T-helper 1 cell (primary cell): ENCODE measurements around the gene RERE.

ENCODE experiments used
- DNase-seq, 5 donors: peaks; one replicate each; pipeline ENCODE4 v3.0.0-alpha.2; 2012 to 2020

RERE gene

DNA sequence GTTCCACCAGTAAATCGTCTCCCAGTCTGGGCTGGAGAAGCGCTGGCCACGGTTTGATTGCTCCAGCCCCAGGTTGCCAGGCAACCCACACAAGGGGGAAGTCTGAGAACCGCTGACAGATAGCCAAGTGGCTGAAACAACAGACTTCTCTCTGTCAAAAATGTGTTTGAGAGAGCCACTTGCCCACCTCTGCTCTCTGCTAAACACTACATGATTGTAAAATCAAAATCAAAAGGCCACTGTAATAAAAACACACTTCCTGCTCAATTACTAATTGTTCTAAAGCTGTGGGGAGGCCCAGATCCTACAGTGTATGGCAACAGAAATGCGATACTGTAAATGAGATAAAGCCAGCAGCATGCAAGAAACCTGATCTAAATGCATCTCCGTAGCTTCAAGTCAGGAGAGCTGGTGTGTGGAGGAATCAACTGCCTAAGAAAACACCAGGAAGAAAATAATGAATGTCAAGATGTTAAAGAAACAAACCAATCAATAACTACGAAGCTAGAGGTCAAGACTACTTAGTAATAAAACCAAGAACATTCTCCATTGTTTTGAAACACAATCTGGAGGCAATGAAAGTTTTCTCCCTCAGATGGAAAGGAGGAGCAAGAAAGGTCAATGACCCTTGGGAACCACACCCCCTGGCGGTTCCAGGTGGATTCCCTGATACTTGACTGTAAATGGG lies 378.3 kb downstream of the RERE start:
- DNase-seq, result no peak

DNA sequence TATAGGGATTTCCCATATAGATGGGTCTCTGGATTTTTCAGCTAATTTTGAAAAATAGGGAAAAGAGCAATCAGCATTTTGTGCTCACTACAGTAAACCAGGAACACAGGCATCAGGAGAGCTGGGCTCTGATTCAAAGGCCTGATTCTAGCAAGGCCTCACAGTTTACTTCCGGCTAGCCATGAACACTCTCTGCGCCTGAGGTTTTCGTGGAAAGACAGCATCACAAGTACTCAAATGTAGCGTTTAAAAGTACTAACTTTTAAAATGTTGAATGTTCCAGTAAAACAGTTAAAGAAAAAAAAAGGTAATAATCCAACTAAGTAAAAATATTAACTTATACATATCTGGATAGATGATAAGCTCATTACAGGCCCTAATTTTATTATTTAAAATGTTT lies 379.0 kb downstream of the RERE start:
- no peak for DNase-seq

DNA sequence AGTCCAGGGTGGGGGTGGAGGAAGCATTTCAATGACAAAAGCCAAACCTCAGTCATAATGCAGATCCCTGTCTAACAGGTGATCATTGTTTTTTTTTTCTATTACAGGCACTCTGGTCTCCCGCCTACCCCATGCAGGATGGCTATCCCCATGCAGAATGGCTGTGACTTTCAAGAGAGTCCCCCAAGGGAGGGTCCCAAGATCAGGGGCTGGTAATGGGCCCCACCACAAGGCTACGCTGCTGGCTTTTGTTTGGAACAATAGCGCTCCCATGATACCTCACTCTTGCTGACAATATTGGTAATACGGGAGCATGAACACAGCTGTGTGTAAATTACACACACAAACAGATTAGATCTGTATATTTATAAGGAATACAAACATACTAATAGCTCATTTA lies 380.1 kb downstream of the RERE start:
- DNase-seq, result no peak

DNA sequence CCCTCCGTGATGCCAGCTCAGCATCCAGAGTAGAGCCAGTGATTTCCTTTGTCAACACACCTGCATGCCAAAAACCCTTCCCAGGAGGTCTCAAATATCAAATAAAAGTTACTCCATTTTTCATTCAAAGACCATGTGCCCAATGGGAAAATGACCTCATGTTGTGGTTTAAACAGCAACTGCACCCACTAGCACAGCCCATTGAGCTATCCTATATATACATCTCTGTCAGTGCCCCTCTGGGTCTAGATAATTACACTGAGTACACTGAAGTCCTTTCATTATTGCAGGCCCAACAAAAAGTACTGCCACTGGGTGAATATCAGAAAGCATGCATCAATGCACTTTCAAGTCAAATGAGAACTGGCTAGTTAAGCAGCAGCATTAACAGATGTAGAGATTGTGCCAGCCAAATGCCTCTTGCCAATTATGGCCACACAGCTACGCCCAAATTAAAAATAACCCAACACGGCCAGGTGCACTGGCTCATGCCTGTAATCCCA lies 381.8 kb downstream of the RERE start:
- DNase-seq, result no peak

DNA sequence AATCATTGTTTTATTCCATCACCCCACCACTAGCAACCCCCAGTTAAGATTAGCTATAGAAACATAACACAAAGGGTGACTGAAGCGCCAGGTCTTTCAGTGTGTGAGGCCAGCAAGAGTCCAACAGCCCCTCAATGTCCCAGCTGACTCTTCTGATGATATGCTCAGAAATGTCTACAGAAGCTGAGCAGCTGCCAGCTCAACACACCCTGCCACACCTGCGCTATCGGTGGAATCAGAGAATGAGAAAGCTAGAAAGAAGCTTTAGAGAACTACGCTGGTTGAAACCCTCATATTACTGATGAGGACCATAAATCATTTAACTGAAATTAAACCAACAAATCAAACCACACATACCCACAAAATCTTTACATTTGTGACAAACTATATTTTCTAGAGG lies 383.3 kb downstream of the RERE start:
- DNase-seq, result no peak

DNA sequence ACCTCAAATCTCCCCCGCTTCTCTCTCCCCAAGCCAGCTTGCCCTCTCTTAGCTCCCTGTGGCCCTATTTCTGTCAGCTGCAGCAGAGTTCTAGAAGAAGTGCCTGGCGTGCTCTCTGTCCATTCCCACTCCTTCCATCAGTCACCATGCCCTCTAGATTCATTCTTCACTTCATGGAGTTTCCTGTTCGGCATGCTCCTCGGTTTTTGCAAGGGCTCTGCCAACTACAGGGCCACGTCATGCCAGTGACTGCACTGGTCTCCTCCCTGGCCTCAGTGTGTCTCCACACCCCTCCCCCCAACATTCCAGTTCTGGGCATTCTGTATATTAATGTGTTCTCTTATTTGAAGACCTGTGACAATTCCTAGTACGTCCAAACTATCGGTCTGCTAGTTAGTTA lies 385.7 kb downstream of the RERE start:
- no peak for DNase-seq

DNA sequence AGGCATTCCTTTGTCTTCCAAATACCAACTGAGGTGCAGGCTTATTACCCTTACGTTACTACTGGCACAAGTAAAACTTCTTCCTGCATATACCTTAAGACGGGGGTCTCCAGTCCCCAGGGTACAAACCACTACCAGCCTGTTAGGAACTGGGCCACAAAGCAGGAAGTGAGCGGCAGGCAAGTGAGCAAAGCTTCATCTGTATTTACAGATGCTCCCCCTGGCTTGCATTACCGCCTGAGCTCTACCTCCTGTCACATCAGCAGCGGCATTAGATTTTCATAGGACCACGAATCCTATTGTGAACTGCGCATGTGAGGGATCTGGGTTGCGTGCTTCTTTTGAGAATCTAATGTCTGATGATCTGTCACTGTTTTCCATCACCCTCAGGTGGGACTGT lies 386.4 kb downstream of the RERE start:
- peak in 4 of 5 donors; percentile 8 to 37 (median 24) for DNase-seq

DNA sequence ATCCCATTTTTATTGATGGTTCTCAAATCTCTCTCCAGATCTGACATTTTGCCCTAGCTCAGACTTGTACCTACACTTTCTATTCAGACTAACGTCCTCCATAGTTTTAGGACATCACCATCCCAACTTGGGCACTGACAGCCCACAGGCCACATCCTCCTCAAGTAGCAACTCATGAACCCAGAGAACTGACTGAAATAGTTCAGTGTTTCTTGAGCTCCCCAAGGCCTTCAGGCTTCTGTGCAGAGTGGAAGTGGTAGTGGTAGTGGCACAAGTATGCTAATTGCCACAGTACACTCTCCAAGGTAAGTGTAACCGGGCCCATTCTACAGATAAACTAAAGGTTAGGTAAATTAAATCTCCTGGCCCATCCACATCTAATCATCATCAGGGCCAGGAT lies 387.0 kb downstream of the RERE start:
- peak in 1 of 5 donors; percentile 68 for DNase-seq

DNA sequence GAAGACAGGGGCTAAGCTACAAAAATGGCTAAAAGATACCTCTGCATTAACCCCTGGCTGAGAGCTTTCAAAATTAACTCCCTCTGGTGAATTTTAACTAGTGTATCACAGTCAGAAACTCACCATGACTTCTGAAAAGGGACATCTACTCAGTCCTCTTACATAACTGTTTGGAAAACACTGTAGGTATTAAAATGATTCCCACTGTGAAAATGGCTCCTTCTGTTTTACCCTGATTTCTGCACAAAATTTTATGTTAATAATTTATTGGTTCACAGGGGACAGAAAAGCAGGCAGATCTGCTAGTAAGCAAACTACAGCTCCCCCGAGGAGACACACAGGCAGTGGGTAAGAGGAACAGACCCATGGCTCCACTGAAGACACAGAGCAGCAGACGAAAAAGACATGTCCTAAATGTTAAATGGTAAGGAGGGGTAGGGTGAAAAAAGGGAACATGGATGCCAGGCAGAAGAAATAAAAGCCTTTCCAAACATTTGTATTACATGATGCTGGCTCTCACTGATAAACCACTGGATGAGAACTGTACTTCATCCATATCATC lies 387.8 kb downstream of the RERE start:
- DNase-seq, result no peak

DNA sequence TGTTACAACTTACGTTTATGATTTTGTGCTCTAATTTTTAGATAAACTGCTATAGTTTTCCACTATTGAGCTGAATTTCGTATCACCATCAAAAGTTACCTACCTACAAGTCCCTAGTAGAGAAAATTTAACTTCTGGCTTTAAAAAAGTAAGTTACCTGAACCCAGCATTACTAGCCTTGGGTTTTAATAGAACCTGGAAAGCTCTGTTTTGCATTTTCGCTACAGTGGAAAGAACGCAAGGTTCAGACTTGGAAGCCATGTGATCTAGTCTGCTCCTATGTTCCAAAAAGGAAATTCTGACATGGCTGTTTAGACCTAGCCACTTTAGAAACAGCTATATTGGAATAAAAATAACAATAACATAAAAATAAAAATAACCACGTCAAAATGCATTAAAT lies 389.0 kb downstream of the RERE start:
- DNase-seq, result no peak

DNA sequence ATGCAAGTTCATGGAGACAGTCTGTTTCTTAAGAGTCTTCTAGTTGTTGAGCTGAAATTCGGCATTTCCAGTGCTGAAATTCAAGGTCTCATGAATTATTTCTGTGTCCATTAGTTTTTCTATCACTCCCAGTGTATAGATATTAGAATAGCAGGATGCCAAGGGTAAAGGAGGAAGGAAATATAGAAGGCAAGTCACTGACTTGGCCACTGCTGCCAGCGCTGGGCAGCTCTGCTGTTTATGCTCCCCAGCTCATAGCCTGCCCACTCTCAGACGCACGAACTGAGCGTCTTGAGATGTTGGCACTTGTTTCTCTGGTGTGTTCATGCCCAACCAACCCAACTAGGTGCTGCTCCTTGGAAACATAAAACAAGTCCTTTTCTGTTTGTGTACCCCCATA lies 389.5 kb downstream of the RERE start:
- DNase-seq, result no peak

DNA sequence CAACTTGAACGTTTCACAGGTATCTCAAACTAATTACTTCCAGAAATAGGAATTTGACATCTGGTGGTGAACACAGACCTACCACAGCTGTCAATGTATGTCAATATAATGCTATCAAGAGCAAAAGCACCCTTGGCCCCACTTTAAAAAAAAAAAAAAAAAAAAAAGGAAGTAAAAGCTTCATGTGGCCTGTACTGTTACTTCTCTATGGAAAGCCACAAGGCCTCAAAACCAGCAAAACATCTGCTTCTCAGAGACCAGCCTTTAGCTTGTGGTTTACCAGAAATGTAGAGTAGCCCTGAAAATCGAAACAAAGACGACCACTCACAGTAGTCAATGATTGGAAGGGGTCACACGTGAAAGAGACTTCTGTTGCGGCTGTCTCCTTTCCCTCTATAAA lies 389.9 kb downstream of the RERE start:
- DNase-seq, result peak in 1 of 5 donors; percentile 68

DNA sequence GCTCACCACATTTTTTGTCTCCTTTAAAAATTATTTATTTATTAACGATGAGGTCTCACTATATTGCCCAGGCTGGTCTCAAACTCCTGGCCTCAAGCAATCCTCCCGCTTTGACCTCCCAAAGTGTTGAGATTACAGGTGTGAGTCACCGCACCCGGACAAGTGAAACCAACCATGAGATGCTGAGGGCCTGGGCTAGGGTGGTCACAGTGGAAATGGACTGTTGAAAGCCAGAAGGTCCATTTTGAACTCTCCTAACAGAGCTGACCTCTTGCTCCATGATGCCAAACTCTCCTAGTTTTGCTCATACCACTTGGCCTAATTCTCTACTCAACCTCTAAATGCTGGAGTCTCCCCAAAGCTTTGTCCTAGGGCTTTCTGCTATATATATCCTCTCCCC lies 390.4 kb downstream of the RERE start:
- no peak for DNase-seq

DNA sequence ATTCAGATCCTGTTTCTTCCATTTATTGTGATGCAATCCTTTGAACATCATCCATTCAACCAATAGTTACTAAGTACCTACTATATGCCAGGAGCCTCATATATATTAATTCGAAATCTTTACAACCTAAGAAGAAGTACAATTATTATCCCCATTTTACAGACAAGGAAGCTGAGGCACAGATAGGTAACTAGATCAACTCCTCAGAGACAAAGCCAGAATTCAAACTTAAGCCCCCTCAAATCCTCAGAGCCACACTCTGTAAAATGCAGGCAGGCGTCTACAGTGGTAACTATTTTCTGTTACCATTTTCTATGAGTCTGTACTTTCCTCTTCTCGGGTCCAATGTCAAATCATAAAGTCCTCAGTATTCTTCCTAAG lies 391.7 kb downstream of the RERE start:
- no peak for DNase-seq

DNA sequence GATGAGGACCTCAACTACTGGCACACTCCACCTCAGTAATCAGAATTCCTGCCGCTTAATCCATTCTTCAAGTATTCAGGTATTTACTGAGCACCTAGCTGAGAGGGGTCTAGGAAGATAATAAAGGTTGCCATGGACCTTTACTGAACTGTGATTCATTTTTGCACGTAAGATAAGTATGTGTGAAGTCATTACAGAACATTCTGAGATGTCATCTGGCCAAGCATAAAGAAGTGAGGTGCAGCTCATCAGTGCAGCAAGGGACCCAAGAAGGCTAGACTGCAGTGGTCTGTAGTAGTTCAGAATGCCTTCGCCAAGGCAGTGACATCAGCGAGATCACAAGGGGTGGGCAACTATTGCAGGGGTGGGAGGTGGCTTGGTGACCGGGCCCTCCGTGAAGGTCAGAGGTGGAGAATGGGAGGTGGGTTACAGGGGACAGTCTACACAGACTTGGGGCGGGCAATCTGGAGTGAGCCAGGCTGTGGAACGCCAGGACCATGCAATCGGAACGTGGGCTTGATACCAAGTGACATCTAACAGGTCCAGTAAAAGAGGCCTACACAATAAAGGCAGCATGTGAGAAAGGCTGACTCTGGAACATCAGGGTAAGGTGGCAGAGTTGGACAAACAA lies 392.2 kb downstream of the RERE start:
- DNase-seq, result no peak

DNA sequence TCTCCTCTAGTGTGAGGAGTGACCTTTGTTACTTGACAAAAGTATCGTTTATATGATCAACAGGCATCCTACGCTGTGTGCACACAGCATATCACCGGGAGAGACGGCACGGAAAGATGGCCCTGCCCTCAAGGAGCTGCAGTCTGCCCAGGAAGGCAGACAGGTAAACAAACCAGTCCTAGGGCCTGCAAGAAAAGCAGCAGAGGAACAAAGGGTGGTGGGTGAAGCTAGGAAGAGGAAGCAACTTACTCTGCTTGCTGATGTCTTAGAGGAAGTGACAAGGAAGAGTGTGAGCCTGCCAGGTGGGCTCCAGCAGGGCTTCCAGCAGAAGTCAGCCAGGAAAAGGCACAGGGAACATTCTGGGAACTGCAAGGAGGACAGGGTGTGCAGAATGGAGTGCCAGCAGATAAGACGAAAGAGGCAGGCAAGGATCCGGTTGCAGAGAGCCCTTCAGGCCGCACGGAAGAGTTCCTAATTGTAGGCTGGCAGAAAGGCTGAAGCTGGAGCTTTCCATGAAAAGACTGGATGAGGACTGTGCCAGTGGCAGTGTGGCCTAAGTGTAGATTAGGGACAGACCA lies 392.8 kb downstream of the RERE start:
- peak; percentile 14 to 79 (median 39) for DNase-seq

DNA sequence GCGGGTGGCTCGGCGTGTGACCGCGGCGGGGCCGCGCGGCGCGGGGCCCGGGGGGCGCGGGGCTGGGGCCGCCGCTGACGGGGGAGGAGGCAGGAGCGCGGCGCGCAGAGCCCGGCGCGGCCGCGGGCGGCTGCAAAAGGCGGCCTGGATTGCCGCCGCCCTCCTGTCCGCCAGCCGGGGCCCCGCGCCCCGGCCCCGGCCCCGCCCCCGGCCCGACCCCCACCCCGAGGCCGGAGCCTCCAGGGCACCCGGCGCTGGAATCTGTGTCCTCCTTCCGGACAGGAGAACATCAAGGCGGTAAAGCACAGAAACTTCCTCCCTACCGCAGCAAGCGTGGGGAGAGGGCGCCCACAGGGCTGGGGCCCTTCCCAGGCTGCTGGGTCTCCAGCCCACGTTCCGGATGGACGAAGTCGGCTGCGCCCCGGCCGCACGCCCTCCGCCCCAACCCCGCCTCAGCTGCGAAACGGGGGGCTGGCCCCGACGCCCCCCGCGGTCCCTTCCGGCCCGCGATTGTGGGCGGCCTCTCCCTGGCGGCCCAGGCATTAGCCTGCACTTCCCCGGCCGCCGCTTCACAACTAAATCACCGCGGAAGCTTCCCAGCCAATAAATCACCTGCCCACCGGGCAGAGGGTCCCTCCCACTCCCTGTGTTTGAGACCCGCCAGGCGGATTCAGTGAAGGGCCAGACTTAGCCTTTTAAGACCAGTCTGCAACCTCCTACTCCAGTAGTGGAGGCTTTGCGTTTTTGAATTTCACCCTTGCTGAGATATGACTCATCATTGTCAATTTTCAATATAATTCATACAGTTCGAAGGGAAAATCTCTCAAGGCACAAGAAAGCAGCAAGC lies 393.5 kb downstream of the RERE start:
- DNase-seq, result peak; percentile 26 to 67 (median 45)

DNA sequence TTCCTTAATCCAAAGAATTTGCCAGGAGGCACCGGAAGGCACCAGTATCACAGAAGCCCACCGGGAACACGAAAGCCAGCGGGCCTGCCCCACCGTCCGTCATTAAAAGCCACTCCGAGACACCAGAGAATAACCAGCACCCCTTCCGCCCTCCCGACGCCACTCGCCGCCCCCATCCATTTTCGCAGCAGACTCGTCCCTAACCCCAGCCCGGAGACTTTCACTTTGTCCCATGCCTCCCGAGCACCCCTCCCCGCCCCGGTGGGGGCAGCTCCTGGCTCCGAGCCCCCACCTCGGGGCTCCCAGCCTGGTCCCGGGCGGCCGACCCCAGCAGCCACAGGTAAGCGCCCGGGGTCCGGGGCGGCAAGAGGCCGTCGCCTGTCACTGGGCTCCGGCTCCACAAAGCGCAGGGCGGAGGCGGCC lies 394.2 kb downstream of the RERE start:
- peak; percentile 13 to 47 (median 28) for DNase-seq

DNA sequence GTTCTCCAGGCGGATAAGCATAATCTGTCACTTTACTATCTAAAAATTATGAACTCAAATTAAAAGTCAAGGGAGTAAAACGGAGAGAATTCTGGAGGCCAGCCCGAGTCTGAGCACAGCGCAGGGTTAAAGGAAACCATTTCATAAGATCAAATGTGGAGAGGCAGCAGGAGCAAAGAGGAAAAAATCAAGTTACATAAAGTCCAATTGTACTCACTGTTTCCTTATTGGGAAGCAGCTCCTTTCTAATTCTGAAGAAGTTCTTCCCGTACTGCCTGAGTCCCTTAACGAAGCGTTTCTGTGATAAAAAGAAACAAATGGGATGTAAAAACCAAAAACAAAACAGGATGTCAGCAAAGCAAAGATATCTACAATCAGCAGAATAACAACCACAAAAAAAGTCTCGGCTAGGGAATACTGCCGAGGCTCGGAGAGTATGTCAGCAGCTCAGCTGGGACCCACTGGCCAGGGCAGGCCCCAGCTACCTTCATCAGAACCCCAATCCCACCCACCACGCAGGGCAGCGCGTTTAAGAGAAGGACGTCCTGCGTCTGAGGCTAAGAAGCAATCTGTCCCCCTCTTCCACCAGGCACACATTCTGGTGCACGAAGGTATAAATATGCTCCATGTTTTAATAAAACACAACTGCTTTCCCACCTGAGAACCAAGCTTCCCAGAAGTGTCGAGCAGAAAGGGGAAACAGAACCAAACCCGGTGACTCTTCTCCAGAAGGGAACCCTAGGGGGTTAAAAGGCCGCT lies 394.8 kb downstream of the RERE start:
- peak in 1 of 5 donors; percentile 27 for DNase-seq

DNA sequence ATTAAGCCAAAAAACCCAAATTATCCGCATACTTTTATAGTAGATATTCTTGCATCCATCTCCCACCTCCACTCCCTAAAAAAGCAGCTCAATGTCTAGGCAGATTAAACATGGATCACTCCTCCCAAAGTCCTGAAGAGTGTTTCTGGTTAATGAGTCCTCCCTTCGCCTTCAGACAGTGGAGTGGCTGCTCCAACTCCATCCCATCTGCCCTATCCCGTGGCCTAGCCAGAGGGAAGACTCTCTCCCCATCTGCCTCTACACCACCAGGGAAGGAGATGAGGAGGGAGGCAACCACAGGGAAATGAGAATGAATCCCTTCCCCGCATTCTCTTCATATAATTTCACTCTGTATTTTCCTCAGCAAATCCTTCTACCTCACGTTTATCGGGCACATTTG lies 395.7 kb downstream of the RERE start:
- no peak for DNase-seq

DNA sequence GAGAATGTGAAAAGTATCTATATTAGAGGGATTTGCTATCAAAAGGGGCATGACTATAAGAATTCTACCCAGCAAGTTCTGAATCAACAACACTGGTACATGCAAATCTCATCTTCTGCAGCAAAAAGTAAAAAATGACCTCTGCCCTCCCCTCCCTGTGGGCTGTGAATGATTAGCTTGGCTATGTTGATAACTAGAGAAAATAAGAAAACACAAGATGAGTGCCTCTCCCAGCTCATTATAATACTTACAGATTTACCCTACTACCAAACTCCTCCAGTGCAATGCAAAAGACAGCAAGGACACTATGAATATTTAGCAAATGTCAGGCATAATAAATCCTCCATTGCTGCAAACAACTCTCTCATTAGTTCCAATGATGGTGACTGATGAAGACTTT lies 397.1 kb downstream of the RERE start:
- DNase-seq, result no peak

DNA sequence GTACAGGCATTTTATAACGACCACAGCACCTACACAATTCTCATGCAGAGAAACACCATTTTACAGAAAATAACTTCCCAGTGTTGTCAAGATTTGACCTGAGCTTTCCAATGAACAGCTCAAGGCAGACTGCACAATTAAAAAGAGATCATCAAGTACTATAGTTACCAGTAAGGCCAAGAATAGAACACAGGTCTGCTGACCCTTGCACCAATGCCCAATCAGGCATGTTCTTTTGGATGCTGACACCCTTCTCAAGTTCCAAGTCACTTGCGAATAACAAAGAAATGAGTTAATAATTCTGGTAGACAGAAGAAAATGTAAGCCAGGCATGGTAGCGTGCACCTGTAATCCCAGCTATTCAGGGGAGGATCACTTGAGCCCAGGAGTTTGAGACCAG lies 397.6 kb downstream of the RERE start:
- DNase-seq, result no peak
